ENCODE results near the gene PLCXD3.
A peak's percentile ranks its signal among the peaks of the same experiment; 100 is the strongest.

The PLCXD3 gene, protein sequence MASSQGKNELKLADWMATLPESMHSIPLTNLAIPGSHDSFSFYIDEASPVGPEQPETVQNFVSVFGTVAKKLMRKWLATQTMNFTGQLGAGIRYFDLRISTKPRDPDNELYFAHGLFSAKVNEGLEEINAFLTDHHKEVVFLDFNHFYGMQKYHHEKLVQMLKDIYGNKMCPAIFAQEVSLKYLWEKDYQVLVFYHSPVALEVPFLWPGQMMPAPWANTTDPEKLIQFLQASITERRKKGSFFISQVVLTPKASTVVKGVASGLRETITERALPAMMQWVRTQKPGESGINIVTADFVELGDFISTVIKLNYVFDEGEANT

DNA sequence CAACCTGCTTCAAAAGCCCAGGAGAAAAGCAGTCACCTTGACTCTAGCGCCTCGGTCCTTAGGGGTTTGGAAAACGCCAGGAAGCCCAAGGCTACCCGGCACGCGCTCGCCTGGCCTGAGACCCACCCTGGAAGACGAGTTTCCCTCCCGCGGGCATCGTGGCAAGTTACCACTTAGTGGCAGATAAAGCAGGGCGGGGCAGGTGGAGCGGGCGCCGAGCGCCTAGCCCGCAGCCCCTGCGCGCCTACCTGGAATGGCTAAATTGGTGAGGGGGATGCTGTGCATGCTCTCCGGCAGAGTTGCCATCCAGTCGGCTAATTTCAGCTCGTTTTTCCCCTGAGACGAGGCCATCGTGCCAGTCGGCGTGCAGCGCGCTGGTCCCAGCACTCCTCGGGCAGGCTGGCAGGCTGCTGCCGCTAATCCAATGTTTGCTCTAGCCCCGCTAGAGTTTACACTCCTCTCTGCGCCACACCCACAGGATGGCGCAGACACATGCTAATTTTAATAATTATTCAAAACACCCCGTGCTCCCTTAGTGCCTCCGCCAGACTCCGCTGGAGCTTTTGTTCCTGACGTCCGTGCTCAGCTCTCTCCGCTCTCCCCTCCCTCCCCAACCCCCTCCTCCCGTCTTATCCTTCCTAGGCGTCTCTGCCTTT is at the start of gene PLCXD3:
TSS of gene PLCXD3 (minus strand) at position 426 of the 656 bp plus-strand sequence. CDS start at position 351, 75 bp downstream.
- no peak for DNase-seq (ENCODE audit: low spot score)

DNA sequence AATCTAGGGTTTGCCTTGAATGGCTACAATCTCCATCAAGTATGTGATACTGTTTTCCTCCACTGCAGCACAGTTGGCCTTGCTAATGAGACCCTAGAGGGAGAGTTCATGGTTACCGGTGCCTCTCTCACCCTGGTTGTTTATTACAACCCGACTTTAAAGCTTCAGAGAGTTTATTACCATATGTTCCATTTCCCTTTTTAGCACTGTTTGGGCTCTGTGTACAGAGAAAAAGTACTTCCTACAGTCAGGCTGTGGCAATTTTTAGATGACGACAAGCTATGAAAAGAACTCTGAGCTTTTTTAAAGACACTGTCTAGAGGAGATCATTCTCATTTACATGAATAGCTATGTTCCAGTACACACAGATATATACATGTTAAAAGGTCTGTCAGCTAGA is 48.8 kb upstream of the PLCXD3 start:
- DNase-seq (ENCODE audit: low spot score) = no peak

DNA sequence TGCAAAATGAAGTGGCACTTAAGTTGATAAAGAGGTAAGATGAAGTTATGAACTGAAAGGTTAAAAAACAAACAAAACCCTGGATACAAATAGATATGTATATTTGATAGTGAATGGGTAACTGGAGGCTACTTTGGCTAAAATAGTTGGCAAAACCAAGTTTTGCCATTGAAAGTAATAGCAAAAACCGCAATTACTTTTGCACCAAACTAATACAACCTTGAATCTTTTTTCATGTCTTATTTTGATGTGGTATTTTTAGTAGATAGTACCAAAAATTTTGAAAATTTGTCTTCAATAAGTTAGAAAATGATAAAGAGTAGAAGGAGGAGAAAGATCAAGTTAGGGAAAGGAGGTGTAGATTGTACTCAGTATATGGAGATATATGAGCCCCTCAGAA is 47.9 kb upstream of the PLCXD3 start:
- no peak for DNase-seq (ENCODE audit: low spot score)

DNA sequence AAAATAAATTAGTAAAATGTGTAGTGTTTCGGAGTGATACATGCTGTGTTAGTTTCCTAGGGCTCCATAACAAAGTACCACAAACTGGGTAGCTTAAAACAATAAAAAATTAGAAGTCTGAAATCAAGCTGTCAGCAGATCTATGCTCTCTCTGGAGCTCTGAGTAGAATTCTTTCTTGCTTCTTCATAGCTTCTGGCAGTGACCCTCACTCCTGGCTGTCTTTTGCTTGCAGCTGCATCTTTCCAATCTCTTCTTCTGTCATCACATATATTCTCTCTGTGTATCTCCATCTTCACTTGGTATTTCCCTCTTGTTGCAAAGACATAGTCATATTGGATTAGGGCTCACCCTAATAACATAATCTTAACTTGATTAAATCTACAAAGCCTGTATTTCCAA is 37.6 kb upstream of the PLCXD3 start:
- DNase-seq (ENCODE audit: low spot score) = no peak

DNA sequence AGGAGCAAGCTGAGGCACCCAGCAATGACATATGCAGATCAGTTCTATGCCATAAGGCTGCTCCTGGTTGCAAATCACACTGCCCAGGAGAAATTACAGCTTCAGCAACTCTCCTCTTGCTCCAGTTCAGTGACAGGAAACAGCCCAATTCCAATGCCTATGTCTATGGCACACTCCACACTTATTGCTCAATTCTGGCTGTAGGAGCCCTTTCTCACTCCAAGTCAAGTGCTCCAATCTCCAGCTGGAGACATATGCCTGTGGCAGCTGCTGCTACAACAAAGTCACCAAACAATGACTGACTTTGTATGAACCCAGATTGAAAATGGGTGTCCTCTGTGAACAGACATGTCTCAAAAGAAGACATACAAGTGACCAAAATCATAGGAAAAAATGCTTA is 31.8 kb upstream of the PLCXD3 start:
- no peak for DNase-seq (ENCODE audit: low spot score)

DNA sequence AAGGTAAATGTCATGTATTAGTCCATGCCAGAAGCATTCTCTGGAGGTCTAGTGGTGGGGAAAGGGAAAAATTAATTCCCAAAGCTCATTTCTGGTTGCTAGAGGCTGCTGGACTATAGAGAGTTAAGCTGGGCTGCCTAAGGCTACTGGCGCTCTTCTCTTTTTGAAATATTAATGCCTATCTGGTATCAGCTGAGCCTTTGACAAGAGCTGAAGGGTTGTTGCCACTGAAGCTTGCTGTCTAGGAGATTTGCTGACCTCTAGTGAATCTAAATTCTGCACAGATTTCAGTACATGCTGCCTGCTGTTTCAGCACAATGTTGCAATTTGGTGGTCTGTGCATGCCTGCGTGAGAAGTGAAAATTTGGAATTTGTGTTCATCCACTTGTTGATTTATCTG is 29.1 kb upstream of the PLCXD3 start:
- DNase-seq (ENCODE audit: low spot score) = no peak

DNA sequence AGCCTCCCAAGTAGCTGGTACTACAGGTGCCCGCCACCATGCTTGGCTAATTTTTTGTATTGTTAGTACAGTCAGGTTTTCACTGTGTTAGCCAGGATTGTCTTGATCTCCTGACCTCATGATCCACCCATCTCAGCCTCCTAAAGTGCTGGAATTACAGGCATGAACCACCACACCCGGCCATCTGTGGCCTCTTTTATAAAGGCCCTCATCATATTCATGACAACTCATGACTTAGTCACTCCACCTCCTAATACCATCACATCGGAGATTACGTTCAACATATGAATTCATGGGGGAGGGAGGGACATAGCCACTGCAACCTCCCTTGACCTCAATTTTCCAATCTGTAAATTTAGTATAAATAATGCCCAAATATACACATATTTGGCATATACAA is 27.2 kb upstream of the PLCXD3 start:
- DNase-seq (ENCODE audit: low spot score) = no peak

DNA sequence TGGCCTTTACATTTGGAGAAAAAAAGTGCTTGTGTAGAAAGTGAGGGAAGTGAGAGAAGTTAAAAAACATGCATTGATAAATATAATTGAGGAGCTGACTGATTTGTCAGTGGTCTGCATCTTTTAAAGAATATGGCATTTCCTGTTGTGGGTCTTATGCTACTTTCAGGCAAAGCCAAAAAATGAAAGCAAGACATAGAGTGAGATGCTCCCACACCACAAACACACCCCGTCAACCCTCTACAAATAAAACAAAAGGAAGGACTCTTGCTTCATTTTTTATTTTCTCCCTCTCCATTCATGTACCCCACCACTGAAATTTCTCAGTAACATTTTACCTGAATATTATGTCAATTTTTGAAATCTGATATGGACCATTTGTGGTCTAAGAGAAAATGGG is 22.1 kb upstream of the PLCXD3 start:
- DNase-seq (ENCODE audit: low spot score) = no peak

DNA sequence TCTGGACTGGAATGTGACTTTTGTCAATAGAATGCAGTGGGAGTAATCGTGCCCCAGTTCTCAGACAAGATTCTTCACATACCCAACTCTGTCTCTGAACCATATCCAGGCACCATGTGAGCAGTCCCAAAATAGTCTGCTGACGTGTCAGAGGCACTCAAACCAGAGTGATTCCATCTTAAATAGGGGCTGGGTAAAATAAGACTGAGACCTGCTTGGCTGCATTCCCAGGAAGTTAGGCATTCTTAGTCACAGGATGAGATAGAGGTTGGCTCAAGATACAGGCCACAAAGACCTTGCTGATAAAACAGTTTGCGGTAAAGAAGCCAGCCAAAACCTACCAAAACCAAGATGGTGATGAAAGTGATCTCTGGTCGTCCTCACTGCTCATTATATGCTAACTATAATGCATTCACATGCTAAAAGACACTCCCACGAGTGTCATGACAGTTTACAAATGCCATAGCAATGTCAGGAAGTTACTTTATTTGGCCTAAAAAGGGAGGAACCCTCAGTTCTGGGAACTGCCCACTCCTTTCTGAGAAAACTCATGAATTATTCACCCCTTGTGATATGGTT is 16.9 kb upstream of the PLCXD3 start:
- DNase-seq (ENCODE audit: low spot score) = no peak

DNA sequence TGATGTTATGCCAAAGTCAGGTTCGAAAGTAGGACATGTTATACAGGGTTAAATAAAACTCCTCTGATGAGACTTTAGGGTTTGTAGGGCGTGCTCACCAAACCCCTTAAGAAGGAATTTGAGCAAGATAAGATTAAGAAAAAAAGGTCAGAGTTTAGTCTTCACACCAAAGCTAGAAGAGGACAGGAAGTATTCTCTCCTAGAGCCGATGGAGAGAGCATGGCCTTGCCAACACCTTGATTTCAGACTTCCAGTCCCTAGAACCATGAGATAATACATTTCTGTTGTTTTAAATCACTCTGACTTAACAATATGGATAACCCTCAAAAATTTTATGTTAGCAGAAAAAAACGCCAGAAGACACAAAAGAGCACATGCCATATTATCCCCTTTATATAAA is 16.3 kb upstream of the PLCXD3 start:
- DNase-seq (ENCODE audit: low spot score) = no peak

DNA sequence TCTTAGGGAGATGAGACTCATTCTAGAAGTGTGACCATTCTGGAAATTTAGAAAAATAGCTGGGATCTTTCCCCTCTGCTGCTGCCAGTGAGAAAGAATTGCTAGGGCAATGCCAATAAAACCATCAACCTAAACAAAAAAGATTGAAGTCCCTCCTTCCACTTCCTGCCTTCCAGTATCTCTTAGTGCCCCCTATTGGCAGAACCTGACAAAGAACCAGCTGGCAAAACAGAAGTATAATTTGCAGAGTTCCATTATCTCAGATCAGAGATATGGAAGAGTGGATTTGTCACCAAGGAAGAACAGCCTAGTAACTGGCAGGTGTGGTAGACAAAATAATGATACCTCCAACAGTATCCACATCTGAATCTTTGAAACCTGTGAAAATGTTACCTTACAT is 13.8 kb upstream of the PLCXD3 start:
- peak; percentile 27 for DNase-seq (ENCODE audit: low spot score)

DNA sequence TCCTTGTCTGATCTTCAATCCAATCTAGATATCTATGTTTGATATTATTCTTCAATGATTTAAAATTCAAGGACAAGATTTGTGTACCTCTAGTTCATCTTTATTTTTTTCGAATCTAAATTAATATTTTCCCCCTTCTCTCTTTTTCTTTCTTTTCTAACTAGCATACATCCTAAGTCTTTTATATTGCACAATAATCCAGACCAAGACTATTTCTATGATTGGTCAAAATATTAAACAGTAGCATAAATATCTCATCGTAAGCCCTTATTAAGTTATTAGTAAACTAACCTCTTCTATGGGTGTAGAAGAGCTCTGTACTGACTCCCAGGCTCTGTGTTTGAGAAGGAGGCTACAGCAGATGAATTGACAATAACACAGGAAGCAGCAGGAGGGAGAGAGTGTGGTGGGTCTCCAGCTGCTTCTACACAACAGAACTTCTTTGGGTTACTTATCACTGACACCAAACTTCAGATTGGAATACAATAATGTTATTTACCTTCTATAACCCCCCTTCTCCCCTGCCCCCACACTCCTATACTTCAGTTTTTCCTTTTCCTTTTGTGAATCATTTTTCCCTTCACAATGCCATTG is 11.9 kb upstream of the PLCXD3 start:
- DNase-seq (ENCODE audit: low spot score) = no peak

DNA sequence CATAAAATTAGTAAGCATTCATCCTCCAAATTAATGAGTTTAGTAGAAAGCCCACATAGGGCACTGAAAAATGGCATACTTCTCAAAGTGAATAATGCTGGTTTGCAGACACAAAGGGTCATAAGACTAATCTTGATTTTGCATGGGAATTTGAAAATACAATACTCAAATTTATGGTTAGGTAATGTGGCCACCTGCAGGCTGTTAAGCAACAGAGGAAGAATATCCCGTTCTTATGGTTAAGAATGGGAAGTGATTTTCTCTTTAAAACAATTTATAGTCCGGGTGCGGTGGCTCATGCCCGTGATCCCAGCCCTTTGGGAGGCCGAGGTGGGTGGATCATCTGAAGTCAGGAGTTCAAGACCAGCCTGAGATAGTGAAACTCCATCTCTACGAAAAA is 9.4 kb upstream of the PLCXD3 start:
- DNase-seq (ENCODE audit: low spot score) = no peak

DNA sequence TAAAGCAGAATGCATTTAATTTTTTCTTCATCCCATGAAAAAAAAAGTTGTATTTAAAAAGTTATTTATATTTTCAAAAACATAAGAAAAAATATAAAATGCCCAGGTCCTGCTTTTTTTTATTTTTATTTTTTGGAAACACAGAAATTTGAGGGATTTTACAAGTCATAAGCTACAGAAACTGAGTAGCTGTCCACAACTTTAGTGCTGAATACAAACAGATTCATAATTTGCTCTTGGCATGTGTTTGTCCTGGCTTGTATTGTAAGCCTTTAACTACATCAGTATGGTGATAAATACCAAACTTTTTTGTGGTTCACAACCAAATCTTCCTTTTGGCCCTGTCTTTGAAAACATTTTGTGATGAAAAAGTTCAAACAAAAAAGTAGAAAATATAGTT is 7.5 kb upstream of the PLCXD3 start:
- no peak for DNase-seq (ENCODE audit: low spot score)

DNA sequence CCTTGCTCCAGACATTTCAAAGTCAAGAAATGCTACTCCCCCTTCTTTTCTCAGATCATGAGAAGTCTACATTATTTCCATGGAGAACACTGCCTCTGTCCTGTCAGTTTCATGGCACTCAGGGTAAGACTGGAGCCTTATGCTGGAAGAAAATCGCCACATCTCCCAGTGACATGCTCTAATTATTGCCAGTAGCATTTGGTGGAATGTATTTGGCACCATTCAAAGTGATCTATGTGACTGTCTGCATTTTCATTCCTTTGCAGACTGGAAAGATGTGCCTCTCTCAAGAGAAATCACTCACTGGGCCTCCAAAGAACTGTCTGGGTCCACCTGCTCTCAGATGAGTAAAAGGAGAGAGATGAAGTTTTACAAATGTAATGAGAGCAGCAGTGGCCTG is 840 bp upstream of the PLCXD3 start:
- DNase-seq (ENCODE audit: low spot score) = no peak

DNA sequence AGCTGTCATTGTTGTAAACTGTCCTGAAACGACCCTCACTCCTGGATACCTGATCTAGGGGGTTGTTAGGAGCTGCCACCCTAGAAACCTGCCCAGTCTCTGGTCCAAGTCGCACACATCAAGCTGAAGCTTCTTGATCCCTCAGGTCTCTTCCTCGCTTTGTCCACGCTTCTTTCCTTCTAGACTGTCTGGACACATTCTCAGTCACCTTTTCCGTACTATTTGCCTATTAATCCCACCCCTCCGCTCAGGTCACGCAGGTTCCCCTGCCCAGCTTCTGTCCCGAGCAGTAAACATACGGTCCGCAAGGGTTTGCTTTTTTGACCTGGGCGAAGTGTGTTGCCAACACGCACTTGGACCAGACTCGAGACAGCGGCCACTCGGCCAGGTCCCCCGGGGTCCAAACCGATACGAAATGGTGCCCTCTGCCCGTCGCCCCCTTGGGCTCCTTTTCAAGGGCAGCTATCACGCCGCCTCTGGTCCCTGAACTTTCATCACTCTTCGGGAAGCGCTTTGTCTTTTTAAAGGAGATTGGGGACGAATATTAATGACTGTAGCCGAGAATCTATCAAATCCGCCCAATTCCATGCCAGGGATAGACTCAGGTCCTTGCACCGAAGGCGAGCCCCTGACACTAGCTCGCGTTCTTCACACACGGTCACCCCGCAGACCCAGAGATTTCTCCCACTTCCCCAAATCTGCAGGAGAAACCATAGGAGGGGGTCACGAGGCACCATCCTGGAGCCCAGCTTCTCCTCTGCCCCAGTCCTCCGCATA is 814 bp downstream of the PLCXD3 start:
- no peak for DNase-seq (ENCODE audit: low spot score)

DNA sequence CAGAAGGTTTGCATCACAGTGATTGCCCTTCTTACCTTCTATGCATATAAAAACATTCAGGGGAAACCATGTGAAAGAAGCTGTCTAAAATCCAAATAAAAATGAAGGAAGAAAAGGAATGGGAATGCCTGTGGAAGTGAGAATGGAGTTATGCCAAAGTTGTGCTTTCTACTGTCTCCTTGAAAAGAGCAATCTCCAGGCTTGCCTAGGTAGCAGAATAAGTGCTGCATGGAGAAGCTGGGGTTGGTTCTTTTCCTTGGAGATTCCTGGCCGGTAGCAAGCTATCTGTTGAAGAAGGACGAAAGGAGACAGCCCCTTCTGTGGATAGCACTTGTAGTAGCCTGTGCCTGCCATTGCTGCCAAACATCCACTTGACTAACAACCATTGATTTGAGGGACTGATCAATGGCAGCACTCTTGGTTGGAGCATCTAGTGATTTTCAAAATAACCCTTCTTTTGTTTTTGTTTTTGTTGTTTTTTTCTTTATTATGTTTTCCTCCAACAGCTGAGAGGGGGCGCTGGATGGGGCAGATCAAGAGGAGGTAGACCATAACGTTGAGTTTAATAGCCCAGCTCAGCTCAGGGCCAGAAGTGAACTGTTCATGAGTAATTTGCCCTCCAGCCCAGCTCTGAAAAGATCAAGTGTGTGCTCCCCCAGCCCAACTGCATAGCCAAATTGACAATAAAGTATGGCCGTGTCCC is 1.6 kb downstream of the PLCXD3 start:
- DNase-seq (ENCODE audit: low spot score) = no peak

DNA sequence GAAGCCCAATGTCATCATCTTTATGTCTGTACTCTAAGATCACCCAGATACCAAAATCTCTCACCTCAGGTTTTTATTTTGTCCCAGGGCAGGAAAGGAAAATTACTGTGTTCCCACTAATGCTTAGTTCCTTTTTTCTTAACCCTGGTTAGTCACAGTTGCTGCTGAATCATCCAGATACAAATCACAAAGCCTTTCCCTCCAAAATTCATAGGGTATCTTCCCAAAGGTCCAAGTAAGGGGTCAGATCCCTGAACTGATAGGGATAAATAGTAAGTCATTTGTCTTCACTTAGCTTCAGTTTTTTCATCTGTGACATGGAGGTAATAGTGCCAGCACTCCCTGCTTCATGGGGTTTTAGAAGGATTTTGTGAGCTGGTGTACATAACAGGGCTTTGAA is 2.2 kb downstream of the PLCXD3 start:
- no peak for DNase-seq (ENCODE audit: low spot score)

DNA sequence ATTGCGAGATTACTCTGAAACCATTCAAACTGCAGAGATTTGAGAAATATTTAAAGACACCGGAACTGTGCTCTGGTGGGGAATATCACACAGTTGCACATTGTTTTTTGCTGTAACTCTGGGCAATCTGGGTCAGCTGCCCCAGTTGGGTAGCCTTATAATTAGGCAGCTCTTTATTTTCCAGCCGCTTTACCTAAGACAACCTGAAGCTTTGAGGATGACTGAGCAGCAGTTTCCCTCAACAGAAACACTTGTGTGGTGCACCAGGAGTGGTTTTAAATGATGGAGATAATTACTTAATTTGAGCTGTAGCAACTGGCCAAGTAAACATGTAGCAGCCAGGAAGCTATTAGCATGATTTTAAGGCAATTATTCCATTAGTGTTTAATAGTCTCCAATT is 2.9 kb downstream of the PLCXD3 start:
- no peak for DNase-seq (ENCODE audit: low spot score)

DNA sequence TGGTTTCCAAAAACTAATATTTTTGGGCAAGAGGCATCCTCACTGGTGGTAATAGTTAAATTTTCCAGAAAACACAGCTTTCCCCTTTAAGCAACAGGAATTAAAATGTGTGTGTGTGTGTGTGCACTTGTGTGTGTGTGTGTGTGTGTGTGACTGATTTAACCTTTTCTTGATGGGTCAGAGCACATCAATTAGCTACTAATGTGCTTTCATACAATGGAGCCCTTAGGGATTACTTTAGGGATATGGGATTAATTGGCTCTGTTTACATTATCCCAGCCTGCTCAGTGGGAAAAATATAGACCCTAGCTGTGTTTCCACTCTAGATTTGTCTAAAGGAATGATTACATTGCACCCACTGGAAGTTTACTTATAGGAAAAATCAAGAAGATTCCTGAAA is 6.5 kb downstream of the PLCXD3 start:
- DNase-seq (ENCODE audit: low spot score) = no peak

DNA sequence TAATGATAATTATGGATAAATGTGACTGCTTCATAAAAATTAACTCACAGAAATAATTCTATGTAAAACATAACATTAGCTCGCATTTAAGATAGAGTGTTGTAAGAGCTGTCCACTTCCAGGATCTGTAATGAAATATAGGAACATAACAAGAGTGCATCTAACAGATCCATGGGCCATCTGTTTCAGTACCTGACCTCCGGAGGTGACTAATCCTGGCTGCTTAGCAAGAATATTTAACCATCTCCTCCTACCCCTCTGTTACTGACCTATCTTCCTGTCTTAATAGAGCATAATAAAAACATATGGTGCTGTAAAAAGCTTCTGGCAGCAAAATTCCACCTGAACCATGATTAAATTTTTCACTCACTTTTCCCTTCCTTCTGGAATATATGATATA is 7.1 kb downstream of the PLCXD3 start:
- no peak for DNase-seq (ENCODE audit: low spot score)
